Muscle layer of duodenum (tissue), 2 donors: Measurements from ENCODE around the gene CALD1.

Source experiments
- H3K27ac ChIP-seq: one replicate; pipeline ENCODE4 v1.7.0; 2013; ENCODE audit warnings: mild to moderate bottlenecking, low read length
- H3K27me3 ChIP-seq: one replicate; pipeline ENCODE4 v1.7.0; 2013; ENCODE audit warnings: low read depth, mild to moderate bottlenecking, control low read depth, low read length
- H3K36me3 ChIP-seq, 2 donors: one replicate each; pipeline ENCODE4 v1.7.0; 2013; ENCODE audit warnings: low read length in 2 of 2, control low read depth in 1 of 2, mild to moderate bottlenecking in 1 of 2; ENCODE audit not compliant: insufficient read depth in 2 of 2, control insufficient read depth in 1 of 2
- H3K4me1 ChIP-seq, 2 donors: one replicate each; pipeline ENCODE4 v1.7.0; 2013; ENCODE audit warnings: low read length in 2 of 2, mild to moderate bottlenecking in 2 of 2, control low read depth in 1 of 2, moderate library complexity in 1 of 2; ENCODE audit not compliant: insufficient read depth in 2 of 2, control insufficient read depth in 1 of 2
- H3K4me3 ChIP-seq, 2 donors: one replicate each; pipeline ENCODE4 v1.7.0; 2013; ENCODE audit warnings: low read length in 2 of 2, low read depth in 1 of 2, mild to moderate bottlenecking in 1 of 2
- H3K9me3 ChIP-seq, 2 donors: one replicate each; pipeline ENCODE4 v1.7.0; 2013; ENCODE audit warnings: low read length in 2 of 2, control low read depth in 1 of 2, mild to moderate bottlenecking in 1 of 2; ENCODE audit not compliant: control insufficient read depth in 1 of 2
- donor health status: healthy.

The CALD1 gene

GRCh38 chr7:134886353-134887057, 107.1 kb downstream of the CALD1 start:
- no peak overlapping the region for H3K4me3 ChIP-seq
- H3K27ac ChIP-seq, result peak overlapping the region; percentile 66
- H3K4me1 ChIP-seq, result peaks cover 4 to 34% of the 10 kb centered on the region in 2 donors
- H3K9me3 ChIP-seq, result no peaks in the 10 kb centered on the region
- no peaks in the 10 kb centered on the region for H3K27me3 ChIP-seq
- no peaks in the 10 kb centered on the region for H3K36me3 ChIP-seq

GRCh38 chr7:134887523-134887922, 108.1 kb downstream of the CALD1 start:
- Histone ChIP-seq H3K36me3 (peaks cover 0 to 4% of the 10 kb centered on the region in 2 donors), H3K27me3 (no peaks in the 10 kb centered on the region), H3K4me1 (peaks cover 4 to 34% of the 10 kb centered on the region in 2 donors), H3K9me3 (no peaks in the 10 kb centered on the region), H3K27ac (no peak overlapping the region), H3K4me3 (no peak overlapping the region)

GRCh38 chr7:134888141-134888740, 108.8 kb downstream of the CALD1 start:
- H3K36me3 ChIP-seq, result peaks cover 0 to 4% of the 10 kb centered on the region in 2 donors
- H3K27me3 ChIP-seq, result no peaks in the 10 kb centered on the region
- H3K27ac ChIP-seq, result no peak overlapping the region
- no peaks in the 10 kb centered on the region for H3K9me3 ChIP-seq
- H3K4me3 ChIP-seq, result no peak overlapping the region
- H3K4me1 ChIP-seq, result peaks cover 4 to 34% of the 10 kb centered on the region in 2 donors

GRCh38 chr7:134890246-134891240, 111.1 kb downstream of the CALD1 start:
- Histone ChIP-seq H3K27ac (peak overlapping the region; percentile 65), H3K4me3 (peak overlapping the region; percentile 43 to 52), H3K4me1 (peaks cover 4 to 34% of the 10 kb centered on the region in 2 donors), H3K36me3 (peaks cover 0 to 4% of the 10 kb centered on the region in 2 donors), H3K9me3 (no peaks in the 10 kb centered on the region), H3K27me3 (no peaks in the 10 kb centered on the region)

- Histone ChIP-seq H3K27ac (peak overlapping the region; percentile 65), H3K4me1 (peaks cover 4 to 26% of the 10 kb centered on the region in 2 donors), H3K4me3 (peak overlapping the region; percentile 52 to 54), H3K9me3 (peaks cover 0 to 3% of the 10 kb centered on the region in 2 donors), H3K27me3 (no peaks in the 10 kb centered on the region), H3K36me3 (peaks cover 0 to 4% of the 10 kb centered on the region in 2 donors)
Measured at GRCh38 chr7:134891262-134891695, 111.8 kb downstream of the CALD1 start.

GRCh38 chr7:134891696-134892678, 112.6 kb downstream of the CALD1 start:
- no peaks in the 10 kb centered on the region for H3K27me3 ChIP-seq
- H3K36me3 ChIP-seq, result peaks cover 0 to 4% of the 10 kb centered on the region in 2 donors
- H3K27ac ChIP-seq, result peak overlapping the region; percentile 65
- H3K4me1 ChIP-seq, result peaks cover 4 to 25% of the 10 kb centered on the region in 2 donors
- H3K9me3 ChIP-seq, result peaks cover 0 to 5% of the 10 kb centered on the region in 2 donors
- peak overlapping the region; percentile 52 to 54 for H3K4me3 ChIP-seq

- Histone ChIP-seq H3K27me3 (no peaks in the 10 kb centered on the region), H3K9me3 (peaks cover 0 to 5% of the 10 kb centered on the region in 2 donors), H3K4me3 (peak overlapping the region; percentile 52 to 54), H3K4me1 (peaks cover 4 to 18% of the 10 kb centered on the region in 2 donors), H3K36me3 (peaks cover 0 to 4% of the 10 kb centered on the region in 2 donors), H3K27ac (peak overlapping the region; percentile 65)
Measured at GRCh38 chr7:134892963-134893362, 113.5 kb downstream of the CALD1 start.

GRCh38 chr7:134893920-134894319, 114.5 kb downstream of the CALD1 start:
- Histone ChIP-seq H3K4me1 (peaks cover 4 to 23% of the 10 kb centered on the region in 2 donors), H3K36me3 (peaks cover 0 to 4% of the 10 kb centered on the region in 2 donors), H3K4me3 (peak overlapping the region in 1 of 2 donors; percentile 54), H3K27ac (peak overlapping the region; percentile 65), H3K9me3 (peaks cover 0 to 5% of the 10 kb centered on the region in 2 donors), H3K27me3 (no peaks in the 10 kb centered on the region)

- Histone ChIP-seq H3K4me3 (no peak overlapping the region), H3K27ac (no peak overlapping the region), H3K36me3 (peaks cover 0 to 4% of the 10 kb centered on the region in 2 donors), H3K9me3 (peaks cover 0 to 5% of the 10 kb centered on the region in 2 donors), H3K4me1 (peaks cover 4 to 31% of the 10 kb centered on the region in 2 donors), H3K27me3 (no peaks in the 10 kb centered on the region)
Measured at GRCh38 chr7:134894928-134895327, 115.5 kb downstream of the CALD1 start.

- peaks cover 0 to 5% of the 10 kb centered on the region in 2 donors for H3K9me3 ChIP-seq
- no peak overlapping the region for H3K27ac ChIP-seq
- no peaks in the 10 kb centered on the region for H3K27me3 ChIP-seq
- peaks cover 0 to 4% of the 10 kb centered on the region in 2 donors for H3K36me3 ChIP-seq
- H3K4me1 ChIP-seq, result peaks cover 0 to 30% of the 10 kb centered on the region in 2 donors
- no peak overlapping the region for H3K4me3 ChIP-seq
Measured at GRCh38 chr7:134896073-134896472, 116.6 kb downstream of the CALD1 start.
